Smooth muscle cell (in vitro differentiated cells): ENCODE data around the gene SPTLC2. TPM values are rescaled to one million over a fixed set of nuclear protein-coding genes. Genes with fewer than 3 reads are reported as not detected.

ENCODE experiments used
- DNase-seq: peaks from one replicate; lab custom pipeline; 2025; ENCODE audit not compliant: unreplicated experiment; lab: John Stamatoyannopoulos, UW
- H2AFZ ChIP-seq: fragments of 200-600 bp; sonication (generic); 2 replicates; pipeline ENCODE4 v1.6.0; 2016; ENCODE audit warnings: antibody characterized with exemption, low read depth, mild to moderate bottlenecking
- H3F3A ChIP-seq: fragments of 200-600 bp; sonication (generic); 2 replicates; pipeline ENCODE4 v1.6.0; 2017; ENCODE audit warnings: antibody characterized with exemption, low read depth
- H3K27ac ChIP-seq: fragments of 200-600 bp; sonication (generic); 2 replicates; pipeline ENCODE4 v1.5.1; 2016; ENCODE audit warnings: low read depth, mild to moderate bottlenecking
- H3K27me3 ChIP-seq: fragments of 200-600 bp; sonication (generic); 2 replicates; pipeline ENCODE4 v1.6.1; 2016; ENCODE audit warnings: low read depth, mild to moderate bottlenecking
- H3K36me3 ChIP-seq: fragments of 200-600 bp; sonication (generic); 2 replicates; pipeline ENCODE4 v1.5.1; 2016; ENCODE audit warnings: low read depth
- H3K4me1 ChIP-seq: fragments of 200-600 bp; sonication (generic); 2 replicates; pipeline ENCODE4 v1.5.1; 2016; ENCODE audit warnings: low read depth
- H3K4me2 ChIP-seq: fragments of 200-600 bp; sonication (generic); 2 replicates; pipeline ENCODE4 v1.6.0; 2016; ENCODE audit warnings: mild to moderate bottlenecking
- H3K4me3 ChIP-seq: fragments of 200-600 bp; sonication (generic); 2 replicates; pipeline ENCODE4 v1.5.1; 2016; ENCODE audit warnings: mild to moderate bottlenecking
- H3K79me2 ChIP-seq: fragments of 200-600 bp; sonication (generic); 2 replicates; pipeline ENCODE4 v1.6.0; 2016; ENCODE audit warnings: low read depth, mild to moderate bottlenecking
- H3K9ac ChIP-seq: fragments of 200-600 bp; sonication (generic); 2 replicates; pipeline ENCODE4 v1.6.0; 2016; ENCODE audit warnings: low read depth
- H3K9me3 ChIP-seq: fragments of 200-600 bp; sonication (generic); replicated peaks from 2 replicates; pipeline ENCODE4 v1.5.1; 2016; ENCODE audit warnings: low read depth
- H4K20me1 ChIP-seq: fragments of 200-600 bp; sonication (generic); 2 replicates; pipeline ENCODE4 v1.6.0; 2016; ENCODE audit warnings: low read depth
- WGBS: methylation state at CpG from one replicate; pipeline ENCODE4 v1.1.7; 2016; ENCODE audit warnings: low lambda C conversion rate; 5-methylcytosine and 5-hydroxymethylcytosine counted together
- polyA plus RNA-seq: library from polyadenylated mRNA; unstranded; fragments of >200 nt; fragmentation: Nextera tagmentation; extraction: Ambion mirVana; gene quantifications from 2 replicates; pipeline ENCODE4 v1.2.1, GENCODE V29; 2016
- total RNA-seq: library from RNA; depleted of rRNA; stranded (reverse); fragments of >200 nt; gene quantifications from 2 replicates; pipeline ENCODE4 v1.2.3, GENCODE V29; 2014
- TF ChIP-seq, protein P1 (sequence below): fragments of 200-600 bp; sonication (generic); IDR thresholded peaks from 2 replicates; pipeline ENCODE4 v1.5.1; 2017; ENCODE audit warnings: borderline replicate concordance, mild to moderate bottlenecking, antibody characterized with exemption; ENCODE audit not compliant: insufficient read depth, poor library complexity, severe bottlenecking

SPTLC2 gene
- total and polyA plus RNA-seq, 2 experiments from 2014 or later: 23.4 to 24.8 TPM

DNA sequence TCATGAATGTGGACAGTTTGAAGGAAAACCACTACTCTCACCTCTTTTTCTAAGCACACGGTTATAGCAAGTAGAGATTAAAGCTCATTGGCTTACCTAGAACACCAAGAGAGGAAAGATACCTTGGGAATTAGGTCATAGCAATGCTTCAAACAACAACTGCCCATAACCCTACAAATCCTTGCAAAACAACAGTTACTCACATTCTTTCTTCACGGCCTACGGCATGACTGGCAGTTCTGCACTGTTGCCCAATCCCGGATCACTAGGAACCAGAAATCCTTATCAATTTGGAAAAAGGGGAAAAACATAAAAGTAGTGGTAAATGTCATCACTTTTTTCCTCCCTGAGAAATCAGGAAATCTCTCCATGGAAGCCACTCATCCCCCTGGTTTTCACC lies 108.2 kb downstream of the SPTLC2 start:
- H3K79me2 ChIP-seq: no peaks in the 10 kb centered on the region
- H3K27me3 ChIP-seq: no peaks in the 10 kb centered on the region
- H3K4me1 ChIP-seq: no peaks in the 10 kb centered on the region
- WGBS: 51% methylated on average over 4 of the region's 4 CpGs
- no peaks in the 10 kb centered on the region for H4K20me1 ChIP-seq
- H3K27ac ChIP-seq: peak overlapping the region; percentile 52
- H2AFZ ChIP-seq: no peak overlapping the region
- no peak overlapping the region for H3K4me3 ChIP-seq
- no peak overlapping the region for H3K4me2 ChIP-seq
- no peaks in the 10 kb centered on the region for H3F3A ChIP-seq
- TF ChIP-seq, protein P1, sequence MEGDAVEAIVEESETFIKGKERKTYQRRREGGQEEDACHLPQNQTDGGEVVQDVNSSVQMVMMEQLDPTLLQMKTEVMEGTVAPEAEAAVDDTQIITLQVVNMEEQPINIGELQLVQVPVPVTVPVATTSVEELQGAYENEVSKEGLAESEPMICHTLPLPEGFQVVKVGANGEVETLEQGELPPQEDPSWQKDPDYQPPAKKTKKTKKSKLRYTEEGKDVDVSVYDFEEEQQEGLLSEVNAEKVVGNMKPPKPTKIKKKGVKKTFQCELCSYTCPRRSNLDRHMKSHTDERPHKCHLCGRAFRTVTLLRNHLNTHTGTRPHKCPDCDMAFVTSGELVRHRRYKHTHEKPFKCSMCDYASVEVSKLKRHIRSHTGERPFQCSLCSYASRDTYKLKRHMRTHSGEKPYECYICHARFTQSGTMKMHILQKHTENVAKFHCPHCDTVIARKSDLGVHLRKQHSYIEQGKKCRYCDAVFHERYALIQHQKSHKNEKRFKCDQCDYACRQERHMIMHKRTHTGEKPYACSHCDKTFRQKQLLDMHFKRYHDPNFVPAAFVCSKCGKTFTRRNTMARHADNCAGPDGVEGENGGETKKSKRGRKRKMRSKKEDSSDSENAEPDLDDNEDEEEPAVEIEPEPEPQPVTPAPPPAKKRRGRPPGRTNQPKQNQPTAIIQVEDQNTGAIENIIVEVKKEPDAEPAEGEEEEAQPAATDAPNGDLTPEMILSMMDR: no peak
- peaks cover 7% of the 10 kb centered on the region for H3K36me3 ChIP-seq
- no peak overlapping the region for H3K9ac ChIP-seq
- peaks cover 5% of the 10 kb centered on the region for H3K9me3 ChIP-seq
- DNase-seq: no peak

DNA sequence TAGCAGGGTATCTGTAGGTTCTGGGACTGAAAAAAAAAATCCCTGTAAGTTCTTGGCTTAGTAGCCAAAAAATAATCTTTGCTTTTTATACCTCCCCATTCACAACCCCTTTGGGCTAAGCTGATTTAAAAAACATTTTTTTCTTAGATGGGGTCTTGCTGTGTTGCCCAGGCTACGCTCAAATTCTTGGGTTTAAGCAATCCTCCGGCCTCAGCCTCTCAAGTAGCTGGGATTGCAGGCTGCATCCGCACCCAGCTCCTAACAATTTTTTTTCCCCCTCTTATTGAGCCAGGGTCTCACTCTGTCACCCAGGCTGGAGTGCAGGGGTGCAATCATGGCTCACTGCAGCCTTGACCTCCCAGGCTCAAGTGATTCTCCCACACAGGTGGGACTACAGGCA lies 108.7 kb downstream of the SPTLC2 start:
- Histone ChIP-seq H3K4me2 (no peak overlapping the region), H3K36me3 (peaks cover 7% of the 10 kb centered on the region), H3K4me1 (no peaks in the 10 kb centered on the region), H3K79me2 (no peaks in the 10 kb centered on the region), H4K20me1 (no peaks in the 10 kb centered on the region), H2AFZ (no peak overlapping the region), H3K9ac (no peak overlapping the region), H3K27me3 (no peaks in the 10 kb centered on the region), H3F3A (no peaks in the 10 kb centered on the region), H3K4me3 (no peak overlapping the region), H3K9me3 (peaks cover 5% of the 10 kb centered on the region), H3K27ac (peak overlapping the region; percentile 52)
- 100% methylated on average over 3 of the region's 3 CpGs for WGBS
- no peak for DNase-seq
- TF ChIP-seq, protein P1: no peak

DNA sequence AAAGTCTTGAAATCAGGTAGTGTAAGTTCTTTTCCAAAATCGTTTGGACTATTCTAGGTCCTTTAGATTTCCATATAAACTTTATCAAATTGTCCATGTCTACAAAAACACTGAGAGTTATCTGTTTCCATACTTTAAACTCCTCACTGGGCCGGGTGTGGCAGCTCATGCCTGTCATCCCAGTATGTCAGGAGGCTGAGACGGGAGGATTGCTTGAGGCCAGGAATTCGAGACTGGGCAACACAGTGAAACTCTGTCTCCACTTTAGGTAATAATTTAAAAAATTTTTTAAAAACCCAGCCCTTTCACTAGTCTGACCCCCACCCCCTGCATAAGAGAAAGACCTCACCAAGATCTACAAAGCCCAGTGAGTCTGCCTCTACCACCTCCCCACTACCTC lies 111.4 kb downstream of the SPTLC2 start:
- Histone ChIP-seq H4K20me1 (no peaks in the 10 kb centered on the region), H3K27me3 (peaks cover 11% of the 10 kb centered on the region), H3K36me3 (no peaks in the 10 kb centered on the region), H3K4me3 (no peak overlapping the region), H3F3A (no peaks in the 10 kb centered on the region), H3K9ac (no peak overlapping the region), H2AFZ (no peak overlapping the region), H3K27ac (no peak overlapping the region), H3K4me1 (no peaks in the 10 kb centered on the region), H3K9me3 (peaks cover 3% of the 10 kb centered on the region), H3K4me2 (no peak overlapping the region), H3K79me2 (no peaks in the 10 kb centered on the region)
- 71% methylated on average over 4 of the region's 4 CpGs for WGBS
- DNase-seq: no peak
- TF ChIP-seq, protein P1: no peak

GRCh38 chr14:77503138-77503537 lies 113.3 kb downstream of the SPTLC2 start:
- H3K9ac ChIP-seq: no peak overlapping the region
- peaks cover 5% of the 10 kb centered on the region for H3K4me1 ChIP-seq
- no peak overlapping the region for H3K4me2 ChIP-seq
- H2AFZ ChIP-seq: no peak overlapping the region
- H3K27ac ChIP-seq: no peak overlapping the region
- H3K9me3 ChIP-seq: no peaks in the 10 kb centered on the region
- H3K27me3 ChIP-seq: peaks cover 28% of the 10 kb centered on the region
- no peaks in the 10 kb centered on the region for H3K79me2 ChIP-seq
- H3K36me3 ChIP-seq: no peaks in the 10 kb centered on the region
- 97% methylated on average over 5 of the region's 5 CpGs for WGBS
- no peak for DNase-seq
- no peaks in the 10 kb centered on the region for H4K20me1 ChIP-seq
- no peaks in the 10 kb centered on the region for H3F3A ChIP-seq
- H3K4me3 ChIP-seq: no peak overlapping the region
- TF ChIP-seq, protein P1: no peak
